SKM-1 treated with dmso at 0.1 percent for 144 hours (cell line): ENCODE data around the gene CBL.
A peak's percentile ranks its signal among the peaks of the same experiment; 100 is the strongest.

ENCODE experiments used
- DNase-seq: peaks from one replicate; lab custom pipeline; 2025; ENCODE audit not compliant: unreplicated experiment; lab: John Stamatoyannopoulos, UW

Gene CBL

GRCh38 chr11:119307974-119308373, 101.8 kb downstream of the CBL start:
- DNase-seq, result no peak

DNA sequence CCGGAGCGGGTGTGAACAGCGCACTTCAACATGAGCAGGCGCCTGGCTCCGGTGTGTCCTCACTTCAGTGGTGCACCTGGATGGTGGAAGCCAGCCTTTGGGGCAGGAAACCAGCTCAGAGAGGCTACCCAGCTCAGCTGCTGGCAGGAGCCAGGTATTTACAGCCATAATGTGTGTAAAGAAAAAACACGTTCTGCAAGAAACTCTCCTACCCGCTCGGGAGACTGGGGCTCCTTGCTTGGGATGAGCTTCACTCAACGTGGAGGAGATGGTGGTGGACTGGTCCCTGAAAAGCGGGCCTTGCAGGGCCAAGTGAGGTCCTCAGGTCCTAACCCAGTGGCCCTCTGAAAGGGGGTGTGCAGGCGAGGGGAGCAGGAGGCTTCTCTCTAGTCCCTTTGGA, 103.3 kb downstream of the CBL start:
- DNase-seq, result no peak

DNA sequence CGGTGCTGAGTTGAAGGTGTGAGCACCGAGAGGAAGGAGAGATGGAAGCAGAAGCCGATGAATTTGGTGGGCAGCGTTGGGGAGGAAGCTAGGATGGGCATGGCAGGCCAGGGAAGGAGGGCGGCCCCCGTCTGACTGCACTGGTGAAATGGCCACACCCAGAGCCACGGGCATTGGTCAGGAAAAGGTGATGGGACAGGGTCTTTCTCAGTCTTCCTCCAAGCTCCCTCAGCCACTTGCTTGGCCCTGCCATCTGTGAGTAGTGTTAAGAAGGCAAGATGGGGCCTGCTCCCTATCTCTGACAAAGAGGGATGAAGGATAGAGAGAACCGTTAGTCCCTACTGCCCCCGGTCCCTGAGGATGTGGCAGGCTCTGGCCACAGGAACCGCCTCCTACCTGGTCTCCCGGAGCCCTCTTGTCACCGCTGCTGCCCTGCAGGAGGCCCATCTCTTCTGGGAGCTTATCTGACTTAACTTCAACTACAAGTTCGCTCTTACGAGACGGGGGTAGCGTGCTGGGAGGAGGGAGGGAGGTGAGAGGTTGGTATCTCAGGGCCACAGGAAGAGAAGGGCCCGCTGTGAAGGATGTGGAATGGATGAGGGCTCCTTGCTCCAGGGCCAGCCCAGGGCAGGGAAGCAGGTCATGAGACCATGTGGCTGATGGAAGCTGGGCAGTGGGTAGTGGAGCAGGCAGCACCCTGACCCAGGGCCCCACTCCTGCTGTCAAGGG, 104.0 kb downstream of the CBL start:
- no peak for DNase-seq

DNA sequence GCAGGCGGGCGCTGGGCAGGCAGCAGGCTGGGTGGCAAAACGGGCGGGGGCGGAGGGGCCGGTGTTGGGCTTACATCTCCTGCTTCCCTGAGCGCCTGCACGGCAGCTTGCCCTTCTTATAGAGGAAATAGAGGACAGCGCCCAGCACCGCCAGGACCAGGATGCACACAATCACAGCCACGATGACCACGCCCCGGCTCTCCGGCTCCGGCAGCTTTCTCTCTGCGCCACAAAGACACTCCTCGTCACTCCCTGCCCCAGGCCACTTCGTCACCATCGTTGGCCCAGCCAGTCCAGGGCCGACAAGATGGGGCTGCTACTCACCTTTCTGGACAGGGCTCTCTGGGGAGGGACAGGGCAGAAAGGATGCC, 104.5 kb downstream of the CBL start:
- no peak for DNase-seq

GRCh38 chr11:119314726-119315125, 108.6 kb downstream of the CBL start:
- DNase-seq, result no peak

DNA sequence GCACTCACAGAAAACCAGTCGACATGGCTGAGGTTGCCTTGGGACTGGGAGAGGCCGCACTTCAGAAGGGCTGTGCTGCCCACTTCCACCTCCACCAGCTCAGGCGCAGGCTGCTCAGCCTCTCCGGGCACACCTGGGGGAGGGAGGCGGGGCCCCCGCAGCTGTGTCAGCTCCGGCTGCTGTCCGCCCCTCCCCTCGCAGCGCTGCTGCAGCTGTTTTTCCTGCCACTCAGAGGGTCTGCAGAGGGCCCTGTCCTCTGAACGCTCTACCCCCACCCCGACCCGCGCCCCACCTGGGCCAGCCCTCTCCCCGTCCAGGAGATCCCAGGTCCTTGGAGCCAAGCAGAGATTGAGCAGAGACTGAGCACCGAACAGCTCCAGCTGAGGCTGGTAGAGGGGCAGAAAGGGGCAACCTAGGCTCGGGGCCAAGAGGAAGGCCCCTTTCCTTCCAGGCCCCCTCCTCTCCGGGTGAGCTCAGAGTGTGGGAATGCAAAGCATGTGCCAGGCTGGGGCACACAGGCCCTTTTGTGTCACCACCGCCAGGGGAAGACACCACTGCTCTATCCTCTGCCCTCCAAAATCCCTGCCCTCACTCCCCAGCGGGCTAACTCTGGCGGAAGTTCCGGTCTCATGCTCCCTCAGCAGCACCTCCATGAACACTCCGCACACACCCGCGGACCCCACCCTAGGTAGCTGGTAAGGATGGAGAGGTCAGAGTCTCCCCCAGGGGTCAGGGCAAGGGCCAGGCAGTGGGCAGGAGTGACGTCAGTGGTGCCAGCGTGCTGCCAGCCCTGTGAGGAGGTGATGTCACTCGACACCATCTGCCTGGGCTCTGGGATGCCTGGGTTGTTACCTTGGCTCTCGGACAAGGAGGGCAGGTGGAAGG, 109.2 kb downstream of the CBL start:
- no peak for DNase-seq

- DNase-seq, result no peak
These were observed 110.0 kb downstream of the CBL start for GRCh38 chr11:119316016-119316728.

DNA sequence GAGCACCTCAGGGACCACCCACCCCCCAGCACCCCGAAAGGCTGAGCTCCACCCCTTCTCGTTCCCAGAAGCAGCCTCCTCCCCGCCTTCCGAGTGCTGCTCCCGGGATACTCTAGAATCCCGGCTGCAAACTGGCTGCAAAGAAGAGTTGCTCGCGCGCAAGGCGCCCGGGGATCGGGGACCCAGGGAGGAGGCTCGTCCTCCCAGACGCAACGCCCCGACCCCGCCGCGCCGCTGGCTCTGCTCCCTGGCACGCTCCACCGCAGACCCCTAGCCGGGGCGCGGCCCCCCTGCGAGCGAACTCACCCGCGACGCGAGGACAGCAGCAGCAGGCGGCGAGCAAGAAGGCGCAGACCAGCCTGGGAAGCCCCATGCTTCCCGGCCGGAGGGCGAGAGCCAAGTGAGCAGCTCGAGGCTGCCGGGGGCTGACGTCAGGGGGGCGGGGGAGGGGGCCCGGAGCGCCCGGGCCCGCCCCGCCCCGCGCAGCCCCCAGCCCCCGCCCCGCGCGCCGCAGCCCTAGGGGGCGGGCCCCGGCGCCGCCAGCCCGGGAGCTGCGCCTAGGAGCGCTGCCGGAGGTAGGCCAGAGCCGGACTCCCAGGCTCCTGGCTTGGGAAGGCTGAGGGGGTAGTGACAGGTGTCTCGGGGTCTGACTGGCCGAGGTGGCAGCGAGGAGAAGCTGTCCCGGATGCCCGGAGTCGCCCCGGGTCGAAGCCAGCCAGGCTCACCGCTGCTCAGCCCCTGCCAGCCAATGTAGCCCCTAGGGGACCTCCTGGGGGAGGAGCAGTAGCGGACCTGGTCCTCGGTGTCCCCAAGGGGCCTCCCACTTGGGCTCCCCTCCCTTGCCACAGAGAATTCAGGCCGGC, 110.8 kb downstream of the CBL start, which contains the start of gene MCAM:
Gene MCAM (minus strand): TSS at position 402 of the 863 bp plus-strand sequence. CDS start 29 bp downstream, at position 373.
- DNase-seq, result no peak

GRCh38 chr11:119317592-119318239, 111.6 kb downstream of the CBL start:
- no peak for DNase-seq

GRCh38 chr11:119318240-119319135, 112.3 kb downstream of the CBL start:
- no peak for DNase-seq

GRCh38 chr11:119319136-119319699, 113.1 kb downstream of the CBL start:
- DNase-seq, result no peak

DNA sequence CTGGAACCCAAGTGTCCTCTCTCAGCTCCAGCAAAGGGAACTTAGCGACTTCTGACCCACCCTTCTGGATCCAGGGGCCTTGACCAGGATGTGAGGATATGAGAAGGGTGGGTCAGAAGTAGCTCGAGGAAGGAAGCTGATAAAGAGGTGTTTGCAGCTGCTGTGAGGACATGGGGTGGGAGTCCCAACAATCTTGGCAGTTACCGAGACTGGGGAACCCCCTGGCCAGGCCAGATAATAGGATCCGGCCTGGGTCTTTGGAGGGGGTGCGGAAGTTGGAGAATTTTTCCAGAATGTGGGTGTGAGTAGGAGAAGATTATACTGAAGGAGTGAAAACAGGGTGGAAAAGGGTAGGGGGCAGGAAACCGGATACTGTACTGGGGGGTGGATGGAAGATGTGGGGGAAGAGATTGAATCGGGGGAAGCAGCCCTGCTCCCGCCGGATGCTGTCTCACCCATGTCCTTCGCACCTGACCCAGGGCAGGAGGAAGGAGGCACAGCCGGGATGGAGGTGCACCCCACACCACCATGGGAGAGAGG, 113.6 kb downstream of the CBL start:
- DNase-seq, result no peak

- DNase-seq, result no peak
These were observed 114.2 kb downstream of the CBL start for GRCh38 chr11:119320240-119320775.

DNA sequence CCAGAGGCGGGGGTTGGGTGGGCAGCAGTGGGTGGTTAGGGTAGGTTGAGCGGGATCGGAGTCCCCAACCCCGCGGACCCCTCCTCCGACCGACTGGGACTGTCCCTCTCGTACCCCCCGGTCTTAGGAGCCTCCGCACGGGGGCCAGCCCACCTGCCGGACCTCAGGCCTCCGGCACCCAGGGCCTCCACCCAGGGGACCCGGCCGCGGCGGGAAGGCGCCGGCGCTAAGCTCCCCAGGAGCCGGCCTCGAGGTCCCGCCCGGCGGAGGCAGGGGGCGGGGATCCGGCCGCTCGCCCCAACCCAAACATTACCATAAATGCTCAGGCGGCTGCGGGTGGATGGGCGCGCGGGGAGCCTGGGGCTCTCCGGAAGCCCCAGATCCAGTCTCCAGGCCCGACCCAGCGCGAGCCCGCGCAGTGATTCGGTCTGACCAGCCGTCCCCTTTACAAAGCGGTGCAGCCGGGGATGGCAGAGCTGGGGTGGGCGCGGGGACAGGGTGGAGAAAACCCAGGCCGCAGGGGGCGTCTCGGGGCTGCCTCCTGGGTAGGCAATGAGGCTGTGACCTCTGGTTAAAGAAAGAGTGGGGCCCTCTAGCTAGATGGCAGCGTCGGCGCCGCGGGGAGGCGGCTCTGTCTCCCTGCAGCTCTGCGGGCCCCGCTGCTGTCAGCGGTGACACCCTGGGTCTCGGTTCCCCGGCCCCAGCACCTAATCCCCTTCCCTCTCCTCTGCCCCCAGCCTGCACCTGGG, 114.8 kb downstream of the CBL start:
- no peak for DNase-seq

- peak; percentile 8 for DNase-seq
These were observed 116.2 kb downstream of the CBL start for GRCh38 chr11:119322360-119322739.

GRCh38 chr11:119322921-119323531, 116.9 kb downstream of the CBL start:
- DNase-seq, result no peak

DNA sequence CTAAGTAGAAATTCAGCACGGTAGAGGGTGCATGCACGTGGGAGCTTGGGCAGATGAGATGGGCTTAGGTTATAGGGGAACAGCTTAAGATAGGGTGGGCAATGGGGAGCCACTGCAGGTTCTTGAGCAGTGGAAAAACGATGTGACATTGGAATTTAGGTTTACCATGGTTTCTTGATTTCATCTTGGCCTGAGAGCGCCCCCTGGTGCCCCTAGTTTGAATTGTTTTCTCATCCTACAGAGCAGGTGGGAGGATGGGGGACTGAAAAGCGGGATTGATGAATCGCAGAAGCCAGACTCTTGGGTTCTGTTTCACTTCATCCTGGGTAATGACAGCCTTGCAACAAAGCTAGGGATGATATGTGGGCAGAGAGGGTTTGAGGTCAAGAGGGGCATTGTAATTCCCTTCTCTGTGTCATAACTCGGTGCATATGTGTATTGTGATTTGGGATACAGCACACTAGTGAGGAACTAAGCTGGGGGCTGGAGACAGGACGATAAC, 117.4 kb downstream of the CBL start:
- peak; percentile 45 for DNase-seq
